ENCODE results near the gene ILRUN.
"Not testable (repeated sequence)": the region's sequence is repeated elsewhere in the genome, so short reads cannot be mapped to it uniquely, and the experiment has no call there.

Gene ILRUN

DNA sequence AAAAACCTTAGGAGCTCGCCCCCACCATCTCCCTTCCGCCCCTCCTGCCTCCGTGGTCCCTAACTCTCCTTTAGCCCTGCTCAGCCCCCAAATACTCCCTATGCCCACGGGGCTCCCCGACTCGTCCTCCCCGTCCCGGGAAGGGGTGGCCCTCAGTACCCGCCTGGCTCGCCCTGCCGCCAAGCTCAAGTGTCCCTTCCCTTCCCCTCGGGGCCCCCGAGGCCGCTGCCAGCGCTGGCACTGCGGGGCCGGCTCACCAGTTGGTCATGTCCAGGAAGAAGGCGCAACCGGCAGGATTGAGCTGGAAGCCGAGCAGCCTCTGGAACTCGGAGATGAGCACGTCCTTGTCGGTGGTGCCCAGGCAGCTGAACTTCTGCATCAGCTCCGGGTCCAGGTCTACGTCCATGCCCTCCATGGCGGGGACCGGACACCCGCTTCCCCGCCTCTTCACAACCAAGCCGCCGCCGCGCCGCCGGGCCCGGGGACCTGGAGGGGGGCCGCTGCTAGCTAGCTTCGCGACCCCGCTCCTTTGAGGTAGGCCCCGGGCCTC is 303 bp downstream of the ILRUN start:
- DNase-seq = no peak

- no peak for DNase-seq
These were observed 808 bp downstream of the ILRUN start for GRCh38 chr6:34695729-34696188.

DNA sequence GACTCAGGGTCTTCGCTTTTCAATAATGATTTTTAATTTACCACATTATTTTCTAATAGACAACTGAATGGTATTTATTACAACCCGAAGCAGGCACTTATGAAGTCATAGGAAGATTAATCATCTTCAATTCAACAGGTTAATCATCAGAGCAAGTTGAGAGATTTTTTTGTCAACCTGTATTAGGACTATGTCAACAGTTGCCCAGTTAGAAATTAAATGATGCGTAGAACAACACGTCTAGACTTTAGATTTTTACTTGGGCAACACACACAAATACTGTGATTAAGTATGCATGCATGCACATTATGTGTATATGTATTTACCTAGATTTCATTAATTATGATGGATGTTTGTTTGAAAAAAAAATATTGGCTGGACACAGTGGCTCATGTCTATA is 4.3 kb downstream of the ILRUN start:
- DNase-seq = no peak

DNA sequence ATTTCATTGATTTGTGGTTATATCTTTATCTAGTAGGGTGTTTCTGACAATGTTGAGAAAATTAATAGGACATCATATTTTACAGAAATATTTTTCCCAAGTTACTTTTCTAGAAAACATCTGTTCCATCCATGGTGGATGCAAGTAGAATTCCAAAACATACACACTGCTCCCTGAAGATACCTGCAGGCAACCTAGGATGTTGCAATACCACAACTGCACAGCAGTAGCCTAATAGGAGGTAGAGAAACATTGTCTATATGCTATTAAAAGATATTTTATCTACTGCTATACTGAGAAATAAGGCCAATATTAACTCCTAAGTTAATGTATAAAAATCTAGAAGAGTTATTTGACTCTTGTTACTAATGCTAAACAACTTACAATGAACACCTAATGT is 6.8 kb downstream of the ILRUN start:
- DNase-seq = no peak

- DNase-seq = no peak
These were observed 7.6 kb downstream of the ILRUN start for GRCh38 chr6:34688956-34689355.

DNA sequence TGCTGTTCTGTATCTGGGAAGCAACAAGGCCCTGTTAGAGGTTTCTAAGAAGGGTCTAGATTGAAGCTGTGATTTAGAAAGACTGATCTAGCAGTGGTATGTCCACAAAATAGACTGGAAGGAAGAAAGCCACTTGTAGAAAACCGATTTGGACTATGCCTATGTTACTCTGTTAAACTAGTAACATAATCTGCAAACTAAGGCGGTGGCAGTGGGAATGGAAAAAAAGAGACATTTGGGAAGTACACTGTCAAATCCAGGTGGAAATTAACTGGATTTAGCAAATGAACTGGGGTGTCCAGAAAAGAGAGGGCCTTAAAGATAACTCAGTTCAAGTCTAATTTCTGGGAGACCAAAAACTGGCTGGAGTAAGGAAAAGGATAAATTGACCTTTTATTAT is 11.6 kb downstream of the ILRUN start:
- no peak for DNase-seq

DNA sequence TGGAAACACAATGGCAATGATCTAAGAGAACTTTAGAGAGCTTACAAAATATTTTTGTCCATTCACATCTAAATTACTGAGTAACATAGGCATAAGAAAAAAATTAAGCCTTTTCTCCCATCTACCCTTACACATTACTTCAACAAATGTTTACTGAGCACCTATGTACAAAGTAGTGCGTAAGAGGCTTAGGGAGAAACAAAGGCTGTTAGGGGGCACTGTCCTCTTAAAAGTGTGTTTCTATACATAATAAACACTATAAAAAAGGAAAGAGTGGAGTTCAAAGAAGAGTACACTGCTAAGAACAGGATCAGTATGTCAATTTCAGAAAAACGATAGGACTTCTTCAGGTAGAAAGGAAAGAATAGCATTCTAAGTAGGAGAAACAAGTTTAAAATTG is 12.2 kb downstream of the ILRUN start:
- DNase-seq = no peak

DNA sequence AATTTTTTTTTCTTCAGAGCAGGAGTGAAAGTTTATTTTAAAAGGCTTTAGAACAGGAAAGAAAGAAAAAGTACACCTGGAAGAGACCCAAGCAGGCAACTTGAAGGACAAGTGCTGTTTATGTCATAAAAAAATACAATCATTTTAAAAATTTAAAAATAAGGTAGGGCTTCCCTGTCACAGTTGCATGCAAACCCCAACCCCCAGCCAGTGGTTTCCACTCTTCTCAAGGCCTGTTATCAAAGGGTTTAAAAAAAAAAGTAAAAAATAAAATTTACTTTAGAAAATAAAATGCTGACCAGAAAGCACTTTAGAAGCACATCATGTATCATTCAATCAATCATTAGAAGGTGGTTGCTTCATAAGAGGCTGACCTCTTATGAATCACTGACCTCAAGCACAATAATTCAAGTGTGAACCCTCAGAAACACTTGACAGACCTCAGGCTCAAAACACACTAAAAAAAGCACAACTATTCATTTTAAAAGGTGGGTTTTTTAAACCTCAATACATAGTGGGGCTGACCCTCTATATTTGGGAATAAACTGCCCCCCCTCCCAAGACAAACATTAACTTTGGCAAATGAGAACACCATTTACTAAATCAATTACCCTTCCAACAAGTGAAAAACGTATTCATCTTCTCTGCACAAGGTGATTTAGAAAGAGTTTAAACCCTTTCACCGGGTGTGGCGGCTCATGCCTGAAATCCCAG is 15.6 kb downstream of the ILRUN start:
- DNase-seq = no peak

DNA sequence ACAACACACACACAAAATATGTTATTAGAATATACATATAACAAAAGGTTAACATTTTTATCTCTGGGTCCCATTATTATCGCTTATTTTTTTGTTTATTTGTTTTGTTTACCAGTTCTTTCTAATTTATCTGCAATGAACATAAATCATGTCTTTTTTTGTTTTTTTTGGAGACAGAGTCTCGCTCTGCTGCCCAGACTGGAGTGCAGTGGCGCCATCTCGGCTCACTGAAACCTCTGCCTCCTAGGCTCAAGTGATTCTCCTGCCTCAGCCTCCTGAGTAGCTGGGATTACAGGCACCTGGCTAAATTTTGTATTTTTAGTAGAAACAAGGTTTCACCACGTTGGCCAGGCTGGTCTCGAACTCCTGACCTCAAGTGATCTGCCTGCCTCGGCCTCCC is 16.3 kb downstream of the ILRUN start:
- DNase-seq = not testable (repeated sequence)

- no peak for DNase-seq
These were observed 16.9 kb downstream of the ILRUN start for GRCh38 chr6:34679552-34680253.

DNA sequence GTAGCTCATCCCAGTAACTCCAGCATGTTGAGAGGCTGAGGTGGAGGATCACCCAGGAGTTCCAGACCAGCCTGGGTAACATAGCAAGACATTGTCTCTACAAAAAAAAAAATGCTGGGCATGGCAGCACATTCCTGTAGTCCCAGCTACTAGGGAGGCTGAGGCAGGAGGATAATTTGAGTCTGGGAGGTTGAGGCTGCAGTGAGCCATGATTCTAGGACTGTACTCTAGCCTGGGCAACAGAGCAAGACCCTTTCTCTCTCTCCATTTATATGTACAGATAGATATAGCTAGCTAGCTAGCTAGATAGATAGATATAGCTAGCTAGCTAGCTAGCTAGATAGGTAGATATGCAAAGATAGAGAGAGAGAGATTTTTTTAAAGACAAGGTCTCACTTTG is 20.4 kb downstream of the ILRUN start:
- no peak for DNase-seq

DNA sequence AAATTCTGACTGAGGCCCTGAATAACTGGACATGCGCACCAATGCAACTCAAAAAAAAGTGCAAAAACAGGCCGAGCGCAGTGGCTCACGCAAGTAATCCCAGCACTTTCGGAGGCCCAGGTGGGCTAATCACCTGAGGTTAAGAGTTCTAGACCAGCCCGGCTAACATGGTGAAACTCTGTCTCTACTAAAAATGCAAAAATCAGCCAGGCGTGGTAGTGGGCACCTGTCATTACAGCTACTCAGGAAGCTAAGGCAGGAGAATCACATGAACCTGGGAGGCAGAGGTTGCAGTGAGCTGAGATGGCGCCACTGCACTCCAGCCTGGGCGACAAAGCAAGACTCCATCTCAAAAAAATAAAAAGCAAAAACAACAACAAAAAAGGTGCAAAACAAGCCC is 21.6 kb downstream of the ILRUN start:
- not testable (repeated sequence) for DNase-seq

DNA sequence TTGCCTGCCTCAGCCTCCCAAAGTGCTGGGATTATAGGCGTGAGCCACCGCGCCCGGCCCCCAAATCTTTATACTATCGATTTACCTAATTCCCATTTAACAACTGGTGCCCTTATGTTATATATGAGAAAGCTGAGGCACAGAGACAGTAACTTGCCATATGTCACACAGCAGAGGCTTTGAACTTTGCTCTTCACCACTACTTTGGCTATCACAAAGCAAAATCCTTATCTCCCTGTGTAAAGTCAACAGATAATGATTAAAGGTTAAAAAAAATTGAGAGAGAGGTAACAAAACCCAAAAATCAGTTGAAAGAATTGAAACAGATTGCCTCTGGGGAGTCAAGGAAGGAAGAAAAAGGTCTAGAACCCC is 22.3 kb downstream of the ILRUN start:
- DNase-seq = no peak

- no peak for DNase-seq
These were observed 23.5 kb downstream of the ILRUN start for GRCh38 chr6:34673064-34673463.

DNA sequence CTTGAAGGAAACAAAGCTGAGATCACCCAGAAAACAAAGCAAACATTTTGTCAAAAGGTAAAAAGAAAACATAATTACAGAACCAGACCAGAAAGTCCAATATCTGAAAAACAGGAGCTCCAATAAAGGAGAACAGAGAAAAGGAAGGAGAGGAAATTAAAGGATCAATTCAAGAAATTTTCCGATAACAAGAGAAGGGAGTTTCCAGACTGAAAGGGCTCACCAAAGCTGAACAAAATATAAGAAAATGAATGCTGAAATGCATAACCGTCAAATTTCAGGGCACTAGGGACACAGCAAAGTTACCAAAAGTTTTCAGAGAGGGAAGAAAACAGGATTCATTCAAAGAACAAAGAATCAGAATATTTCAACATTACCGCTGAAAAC is 23.9 kb downstream of the ILRUN start:
- no peak for DNase-seq

GRCh38 chr6:34671801-34672656 is 24.5 kb downstream of the ILRUN start:
- no peak for DNase-seq

GRCh38 chr6:34671367-34671766 is 25.2 kb downstream of the ILRUN start:
- no peak for DNase-seq

- DNase-seq = not testable (repeated sequence)
These were observed 27.8 kb downstream of the ILRUN start for GRCh38 chr6:34668799-34669198.

DNA sequence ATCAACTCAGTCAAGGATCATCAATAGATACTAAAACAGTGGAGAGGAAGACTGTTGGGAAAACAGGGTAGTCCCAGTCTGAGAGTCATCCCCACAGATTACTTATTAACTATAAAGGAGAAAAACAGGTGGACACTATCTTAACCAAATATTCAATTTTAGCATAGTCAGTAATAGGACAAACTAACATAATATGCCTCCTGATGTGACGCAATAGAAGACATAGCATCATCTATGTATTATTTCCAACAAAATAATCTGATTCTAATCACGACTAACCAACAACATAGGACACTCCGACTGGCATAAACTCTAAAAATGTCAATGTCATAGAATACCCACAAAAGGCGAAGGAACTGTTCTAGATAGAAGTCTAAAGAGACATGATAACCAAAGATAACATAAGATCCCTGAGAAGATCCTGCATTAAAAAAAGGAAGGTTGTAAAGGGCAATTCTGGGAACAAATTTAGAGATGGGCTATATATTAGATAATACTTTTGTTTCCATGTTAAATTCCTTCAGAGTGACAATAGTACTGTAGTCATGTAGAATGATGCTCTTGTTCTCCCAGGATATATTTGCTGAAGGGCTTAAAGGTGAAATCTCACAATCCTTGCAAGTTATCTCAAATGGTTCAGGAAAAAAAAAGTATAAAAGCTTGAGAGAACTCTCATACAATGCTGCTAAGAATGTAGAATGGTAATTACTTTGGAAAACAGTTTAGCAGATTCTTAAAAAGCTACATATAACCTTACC is 28.9 kb downstream of the ILRUN start:
- DNase-seq = no peak

DNA sequence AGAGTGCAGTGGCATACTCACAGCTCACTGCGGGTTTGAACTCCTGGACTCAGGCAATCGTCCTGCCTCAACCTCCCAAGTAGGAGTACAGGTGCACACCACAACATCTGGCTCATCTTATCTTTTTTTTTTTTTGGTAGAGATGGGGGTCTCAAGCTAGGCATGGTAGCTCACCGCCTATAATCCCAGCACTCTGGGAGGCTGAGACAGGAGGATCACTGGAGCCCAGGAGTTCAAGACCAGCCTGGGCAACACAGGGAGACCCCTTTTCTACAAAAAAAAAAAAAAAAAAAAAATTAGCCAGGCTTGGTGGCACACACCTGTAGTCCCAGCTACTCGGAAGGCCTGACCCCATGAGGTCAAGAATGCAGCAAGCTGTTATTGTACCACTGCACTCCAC is 31.5 kb downstream of the ILRUN start:
- DNase-seq = no peak

DNA sequence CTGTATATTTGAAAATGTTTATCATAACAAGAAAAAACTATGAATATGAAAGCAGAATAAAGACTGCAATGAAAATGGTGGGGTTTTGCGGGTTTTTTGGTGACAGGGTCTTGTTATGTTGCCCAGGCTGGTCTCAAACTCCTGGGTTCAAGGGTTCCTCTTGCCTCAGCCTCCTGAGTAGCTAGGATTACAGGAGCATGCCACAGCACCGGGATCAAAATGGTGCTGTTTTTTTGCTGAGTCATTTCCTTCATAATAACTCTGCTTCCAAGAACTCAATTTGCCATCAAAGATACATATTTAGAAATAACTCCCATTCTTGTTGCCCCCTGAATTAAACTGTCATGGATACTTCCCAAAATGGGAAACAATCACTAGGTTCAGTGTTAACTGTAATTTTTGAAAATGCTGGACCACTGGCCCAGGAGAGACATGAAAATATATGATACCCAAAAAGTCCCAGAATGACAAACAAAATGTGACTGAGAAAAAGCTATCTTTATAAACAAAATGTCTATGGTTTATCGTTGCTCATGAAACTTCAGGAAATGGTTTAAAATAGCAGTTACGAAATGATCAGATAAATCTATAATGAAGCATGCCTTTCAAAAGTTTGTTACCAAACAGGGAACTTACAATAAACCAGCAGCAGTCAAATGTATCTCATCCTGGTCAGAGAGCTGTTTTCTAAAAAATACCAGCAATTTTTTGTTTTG is 32.2 kb downstream of the ILRUN start:
- no peak for DNase-seq

DNA sequence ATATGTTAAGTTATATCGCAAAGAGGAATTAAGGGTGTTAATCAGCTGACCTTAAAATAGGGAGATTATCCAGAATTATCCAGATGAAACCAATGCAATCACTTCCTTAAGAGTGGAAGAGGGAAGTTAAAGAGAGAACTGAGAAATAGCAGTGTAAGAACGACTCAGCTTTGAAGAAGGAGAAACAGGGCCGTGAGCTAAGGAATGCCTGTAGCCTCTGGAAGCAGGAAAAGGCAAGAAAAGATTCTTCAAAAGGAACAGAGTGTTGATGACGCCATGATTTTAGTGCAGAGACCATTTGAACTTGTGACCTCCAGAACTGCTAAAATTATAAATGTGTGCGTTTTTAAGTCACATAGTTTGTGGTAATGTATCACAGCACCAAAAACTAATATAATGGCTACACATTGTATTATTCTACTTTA is 32.7 kb downstream of the ILRUN start:
- DNase-seq = no peak
